ENCODE results near the gene ARHGAP12.
"Not testable (repeated sequence)": the region's sequence is repeated elsewhere in the genome, so short reads cannot be mapped to it uniquely, and the experiment has no call there.

ARHGAP12 gene

GRCh38 chr10:31928549-31929260, at the start of gene ARHGAP12:
Gene ARHGAP12 (minus strand): TSS chr10:31928831. CDS start chr10:31908855, 19,976 bp downstream.
- DNase-seq (ENCODE audit: low spot score): peak; percentile 94

DNA sequence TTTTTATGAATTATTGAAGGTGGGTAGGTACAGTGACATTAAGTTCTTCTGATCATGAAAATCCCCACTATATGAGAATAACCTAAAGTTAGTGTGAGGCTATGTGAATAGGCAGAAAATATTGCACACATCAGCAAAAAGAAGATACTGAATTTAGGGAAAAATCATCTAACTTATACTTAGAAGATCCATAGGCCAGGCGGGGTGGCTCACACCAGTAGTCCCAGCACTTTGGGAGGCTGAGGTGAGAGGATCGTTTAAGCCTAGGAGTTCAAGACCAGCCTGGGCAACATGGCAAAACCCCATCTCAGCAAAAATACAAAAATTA, 49.5 kb upstream of the ARHGAP12 start:
- no peak for DNase-seq (ENCODE audit: low spot score)

DNA sequence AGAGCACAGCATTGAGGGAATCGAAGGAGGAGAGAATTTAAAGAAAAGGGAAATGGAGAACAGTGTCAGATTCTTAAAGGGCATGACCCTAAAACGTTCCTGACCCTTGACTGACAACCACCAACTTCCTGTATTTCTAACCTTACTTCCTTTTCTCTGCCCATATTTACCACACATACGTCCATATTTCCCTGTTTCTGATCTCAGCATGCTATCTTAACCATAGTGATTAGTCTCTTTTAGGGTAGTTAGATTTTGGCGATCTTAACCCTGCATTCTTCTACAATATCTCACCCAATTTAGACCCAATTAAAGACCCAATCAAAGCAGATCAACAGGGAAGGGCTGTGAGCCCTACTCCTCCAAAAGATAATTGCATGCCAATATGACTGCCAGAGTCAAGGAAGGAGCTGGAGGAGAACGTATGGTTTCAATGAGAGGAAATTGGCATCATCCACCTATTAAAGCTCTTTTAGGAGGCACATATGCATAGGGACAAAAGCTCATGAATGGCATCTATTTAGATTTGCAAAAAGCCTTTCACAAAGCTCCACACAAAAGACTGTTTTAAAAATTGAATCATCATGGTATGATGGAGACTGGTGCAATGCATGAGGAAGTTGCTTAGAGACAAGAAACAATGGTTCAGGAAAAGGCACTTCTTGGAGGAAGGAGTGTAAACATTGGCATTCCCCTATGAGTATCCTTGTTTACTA, 49.0 kb upstream of the ARHGAP12 start:
- no peak for DNase-seq (ENCODE audit: low spot score)

- DNase-seq (ENCODE audit: low spot score): no peak
Measured at GRCh38 chr10:31975157-31975765, 46.6 kb upstream of the ARHGAP12 start.

- no peak for DNase-seq (ENCODE audit: low spot score)
Measured at GRCh38 chr10:31974434-31975124, 45.9 kb upstream of the ARHGAP12 start.

- no peak for DNase-seq (ENCODE audit: low spot score)
Measured at GRCh38 chr10:31972519-31973041, 43.9 kb upstream of the ARHGAP12 start.

- not testable (repeated sequence) for DNase-seq (ENCODE audit: low spot score)
Measured at GRCh38 chr10:31969847-31970246, 41.2 kb upstream of the ARHGAP12 start.

DNA sequence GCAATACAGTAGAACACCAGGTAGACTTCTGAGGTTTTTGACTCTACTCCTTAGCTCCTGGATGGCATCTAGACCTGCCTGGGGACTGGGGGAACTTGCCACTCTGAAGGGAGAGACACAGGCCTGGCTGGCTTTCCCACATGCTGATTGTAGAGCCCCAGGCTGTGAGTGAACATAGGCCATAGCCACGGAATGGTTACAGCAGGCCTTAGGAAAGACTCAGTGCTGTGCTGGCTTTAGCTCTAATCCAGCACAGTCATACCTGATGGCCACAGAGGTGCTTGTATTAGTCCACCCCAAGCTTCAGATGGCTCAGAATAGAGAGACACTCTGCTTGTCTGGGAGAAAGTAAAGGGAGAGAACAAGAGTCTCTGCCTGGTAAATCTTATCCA, 35.0 kb upstream of the ARHGAP12 start:
- no peak for DNase-seq (ENCODE audit: low spot score)

GRCh38 chr10:31962826-31963588, 34.4 kb upstream of the ARHGAP12 start:
- DNase-seq (ENCODE audit: low spot score): no peak

DNA sequence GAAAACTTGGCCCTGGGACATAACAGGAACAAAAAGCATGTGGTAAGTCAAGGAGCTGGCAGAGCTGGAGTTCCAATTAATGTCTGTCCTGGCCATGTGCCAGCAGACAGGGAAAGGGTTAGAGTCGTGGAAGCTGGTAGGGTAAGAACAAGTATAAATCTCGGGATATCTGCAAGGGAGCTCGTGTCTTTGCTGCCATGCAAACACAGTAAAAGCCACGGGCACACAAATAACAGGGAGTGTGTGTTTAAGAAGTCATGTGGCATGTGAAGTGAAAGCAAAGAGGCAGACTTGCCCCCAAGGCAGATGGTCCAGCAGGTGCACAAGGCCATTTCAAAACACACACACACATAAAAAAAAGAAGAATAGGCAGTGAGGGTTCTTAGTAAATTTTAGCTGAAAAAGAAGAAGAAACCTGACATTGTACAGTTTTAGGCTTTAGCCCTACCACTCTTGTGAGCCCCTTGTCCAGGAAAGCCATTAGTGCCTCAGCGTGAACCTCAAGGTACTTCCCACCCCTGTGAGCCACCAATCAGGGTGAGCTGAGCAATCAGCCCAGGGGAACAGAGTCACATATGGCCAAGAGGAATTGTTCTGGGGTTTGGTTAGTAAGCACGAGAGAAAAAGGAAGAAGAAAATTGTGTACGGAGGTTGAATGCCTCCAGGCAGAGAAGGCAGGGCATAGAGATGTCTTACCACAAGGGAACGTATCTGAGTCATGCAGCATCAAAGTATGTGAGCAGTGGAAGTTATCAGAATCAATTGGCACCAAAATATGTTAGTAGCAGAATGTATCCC, 32.8 kb upstream of the ARHGAP12 start:
- no peak for DNase-seq (ENCODE audit: low spot score)

DNA sequence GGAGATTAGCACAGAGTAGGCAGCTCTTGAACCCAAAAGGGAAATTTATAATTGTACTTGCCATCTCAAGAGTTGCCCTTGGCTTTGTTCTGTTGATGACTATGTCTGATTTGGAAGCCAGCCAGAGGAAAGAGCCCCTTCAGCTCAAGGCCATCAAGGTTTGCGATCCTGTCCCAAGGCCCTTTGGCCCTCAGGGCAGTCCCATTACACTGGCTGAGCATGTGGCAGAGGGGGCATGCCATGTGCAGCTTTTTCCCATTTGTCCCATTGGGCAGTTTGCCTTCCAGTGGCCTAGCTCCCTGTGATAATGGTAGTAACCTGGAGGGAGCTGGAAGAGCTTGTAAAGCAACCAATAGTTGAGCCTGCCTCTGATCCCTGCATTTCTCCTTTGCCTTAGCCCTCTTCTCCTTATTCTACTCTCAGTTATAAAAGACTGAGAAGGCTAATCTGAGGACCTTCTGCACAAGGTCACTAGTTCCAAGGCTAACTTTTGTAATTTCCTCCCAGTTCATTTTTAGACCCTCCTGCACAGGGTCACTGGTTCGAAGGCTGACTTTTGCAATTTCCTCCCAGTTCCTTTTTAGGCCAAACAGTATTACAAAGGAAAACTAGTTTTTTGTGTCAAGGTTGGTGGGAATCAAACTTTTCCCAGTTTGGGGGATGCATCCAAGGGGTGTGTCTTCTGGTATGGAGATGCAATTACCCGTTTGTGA, 31.0 kb upstream of the ARHGAP12 start:
- no peak for DNase-seq (ENCODE audit: low spot score)

GRCh38 chr10:31958856-31959255, 30.2 kb upstream of the ARHGAP12 start:
- DNase-seq (ENCODE audit: low spot score): no peak

- DNase-seq (ENCODE audit: low spot score): no peak
Measured at GRCh38 chr10:31956200-31956946, 27.7 kb upstream of the ARHGAP12 start.

GRCh38 chr10:31954410-31955191, 26.0 kb upstream of the ARHGAP12 start:
- no peak for DNase-seq (ENCODE audit: low spot score)

DNA sequence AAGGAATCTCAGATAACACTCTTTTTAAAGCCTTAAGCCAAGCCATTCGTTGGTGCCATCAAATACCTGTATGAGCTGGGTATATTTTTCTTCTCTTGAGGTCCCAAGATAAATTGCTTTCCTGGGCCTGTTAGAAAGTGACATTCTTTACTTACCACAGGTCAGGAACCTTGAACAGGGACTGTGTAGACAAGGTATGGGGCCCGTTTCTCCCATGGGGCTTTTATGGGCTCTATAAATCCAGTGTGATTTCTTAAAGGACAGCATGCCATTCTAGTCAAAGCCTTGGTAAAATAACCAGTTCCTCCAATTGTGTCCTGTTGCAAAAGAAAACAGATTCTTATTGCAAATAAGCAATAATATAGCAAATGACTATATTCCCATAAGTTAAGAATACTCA, 24.8 kb upstream of the ARHGAP12 start:
- no peak for DNase-seq (ENCODE audit: low spot score)

DNA sequence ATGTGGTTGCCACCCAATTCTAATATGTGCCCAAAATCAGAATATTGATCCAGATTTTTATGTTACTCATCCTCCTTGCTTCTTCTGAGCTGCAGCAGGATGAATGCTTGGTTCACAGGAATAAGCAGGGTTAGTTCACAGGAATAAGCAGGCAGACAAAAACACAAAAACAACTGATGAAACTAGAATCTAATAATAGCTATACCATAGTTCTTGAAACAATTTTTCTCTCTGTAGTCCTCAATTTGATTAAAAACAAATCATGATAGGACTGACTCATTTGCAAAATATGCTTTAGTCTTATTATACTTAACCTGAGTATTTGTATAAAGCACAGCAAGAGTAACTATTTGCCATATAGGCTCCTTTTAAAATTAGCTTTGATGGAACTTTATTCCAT, 24.4 kb upstream of the ARHGAP12 start:
- DNase-seq (ENCODE audit: low spot score): no peak

DNA sequence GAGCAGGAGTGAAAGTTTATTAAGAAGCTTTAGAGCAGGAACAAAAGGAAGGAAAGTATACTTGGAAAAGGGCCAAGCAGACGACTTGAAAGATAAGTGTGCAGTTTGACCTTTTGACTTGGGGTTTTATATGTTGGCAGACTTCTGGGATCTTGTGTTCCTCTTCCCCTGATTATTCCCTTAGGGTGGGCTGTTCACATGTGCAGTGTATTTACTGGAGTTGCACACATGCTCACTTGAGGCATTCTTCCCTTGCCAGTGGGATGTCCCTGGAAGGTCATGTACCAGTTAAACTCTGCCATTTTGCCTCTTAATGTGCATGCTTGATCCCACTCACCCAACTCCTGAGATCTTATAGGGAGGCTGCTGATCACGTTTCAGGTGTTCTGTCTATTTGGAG, 23.4 kb upstream of the ARHGAP12 start:
- DNase-seq (ENCODE audit: low spot score): no peak

DNA sequence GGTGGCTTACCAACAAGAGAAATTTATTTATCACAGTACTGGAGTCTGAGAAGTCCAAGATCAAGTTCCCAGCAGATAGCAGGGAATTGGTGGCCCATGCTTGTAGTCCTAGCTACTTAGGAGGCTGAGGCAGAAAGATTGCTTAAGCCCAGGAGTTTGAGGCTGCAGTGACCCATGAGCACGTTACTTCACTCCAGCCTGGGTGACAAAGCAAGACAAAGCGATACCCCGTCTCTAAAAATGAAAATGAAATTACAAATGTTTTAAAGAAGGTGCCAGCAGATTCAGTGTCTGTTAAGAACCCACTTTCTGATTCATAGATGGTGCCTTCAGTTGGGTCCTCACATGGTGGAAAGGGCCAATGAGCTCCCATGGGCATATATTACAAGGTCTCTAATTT, 20.6 kb upstream of the ARHGAP12 start:
- no peak for DNase-seq (ENCODE audit: low spot score)

- DNase-seq (ENCODE audit: low spot score): no peak
Measured at GRCh38 chr10:31948021-31948420, 19.4 kb upstream of the ARHGAP12 start.

All from D341Med (cell line).